ENCODE results near the gene MYNN.

MYNN gene

DNA sequence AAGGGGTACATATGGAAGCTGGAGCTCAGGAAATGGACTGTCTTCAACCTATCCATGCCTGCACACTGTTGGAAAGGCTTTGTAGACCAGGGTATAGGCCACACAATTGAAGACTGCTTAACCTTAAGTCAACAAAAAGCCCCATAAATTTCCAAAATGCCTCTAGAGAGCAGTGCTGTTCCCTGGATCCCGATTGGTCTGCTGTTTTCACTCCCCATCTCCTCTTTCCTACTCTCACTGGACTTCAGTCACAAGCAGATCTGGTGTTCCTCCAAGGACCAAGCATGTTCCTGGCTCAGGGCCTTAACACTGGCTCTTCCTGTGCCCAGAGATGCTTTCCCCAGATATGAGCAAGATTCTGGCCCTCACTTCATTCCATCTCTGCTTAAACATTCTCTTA lies 62.3 kb downstream of the MYNN start:
- DNase-seq (ENCODE audit: low read depth), result no peak

DNA sequence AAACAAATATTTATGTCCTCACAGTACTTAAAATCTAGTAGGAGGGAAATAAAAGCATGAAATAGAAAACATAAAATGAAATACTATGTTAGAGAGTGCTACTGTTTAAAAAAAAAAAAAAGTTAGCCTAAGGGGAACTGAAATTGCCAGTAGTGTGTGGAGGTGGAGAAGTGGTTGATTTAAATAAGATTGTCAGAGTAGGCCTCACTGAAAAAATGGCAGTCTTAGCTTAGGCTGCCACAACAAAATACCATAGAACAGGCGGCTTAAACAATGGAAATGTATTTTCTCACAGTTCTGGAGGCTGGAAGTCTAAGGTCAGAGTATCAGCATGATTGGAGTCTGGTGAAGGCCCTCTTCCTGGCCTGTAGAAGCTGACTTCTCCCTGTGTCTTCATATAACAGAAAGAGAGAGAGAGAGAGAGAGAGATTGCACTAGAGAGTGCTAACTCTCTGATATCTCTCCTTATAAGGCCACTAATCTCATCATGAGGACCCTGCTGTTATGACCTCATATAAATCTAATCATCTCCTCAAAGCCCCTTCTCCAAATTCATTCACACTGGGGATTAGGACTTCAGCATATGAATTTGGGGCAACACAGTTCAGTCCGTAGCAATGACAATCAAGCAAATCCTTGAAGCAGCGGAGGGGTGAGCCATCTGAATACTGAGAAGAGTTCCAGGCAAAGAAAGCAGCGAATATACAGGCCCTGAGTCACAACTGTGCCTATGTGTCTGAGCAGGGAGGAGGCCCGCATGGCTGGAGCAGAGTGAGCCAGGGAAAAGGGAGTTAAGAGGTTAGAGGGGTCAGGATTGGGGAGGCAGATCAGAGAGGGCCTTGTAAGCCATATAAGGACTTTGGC lies 63.1 kb downstream of the MYNN start:
- DNase-seq (ENCODE audit: low read depth), result no peak

DNA sequence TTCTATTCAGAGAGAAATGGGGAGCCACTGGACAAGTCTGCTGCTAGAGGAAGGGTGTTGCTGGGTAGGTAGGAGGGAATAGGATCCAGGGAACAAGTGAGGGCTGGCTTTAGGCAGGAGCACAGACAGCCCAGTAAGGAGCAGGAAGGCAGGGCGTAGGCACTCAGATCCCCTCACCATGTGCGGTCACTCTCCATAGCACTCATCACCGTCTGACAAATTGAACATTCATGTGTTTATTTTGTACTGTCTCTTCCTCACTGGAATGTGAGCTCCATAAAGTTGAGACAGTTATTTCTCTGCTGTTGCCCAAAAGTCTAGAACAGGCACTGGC lies 63.7 kb downstream of the MYNN start:
- no peak for DNase-seq (ENCODE audit: low read depth)

DNA sequence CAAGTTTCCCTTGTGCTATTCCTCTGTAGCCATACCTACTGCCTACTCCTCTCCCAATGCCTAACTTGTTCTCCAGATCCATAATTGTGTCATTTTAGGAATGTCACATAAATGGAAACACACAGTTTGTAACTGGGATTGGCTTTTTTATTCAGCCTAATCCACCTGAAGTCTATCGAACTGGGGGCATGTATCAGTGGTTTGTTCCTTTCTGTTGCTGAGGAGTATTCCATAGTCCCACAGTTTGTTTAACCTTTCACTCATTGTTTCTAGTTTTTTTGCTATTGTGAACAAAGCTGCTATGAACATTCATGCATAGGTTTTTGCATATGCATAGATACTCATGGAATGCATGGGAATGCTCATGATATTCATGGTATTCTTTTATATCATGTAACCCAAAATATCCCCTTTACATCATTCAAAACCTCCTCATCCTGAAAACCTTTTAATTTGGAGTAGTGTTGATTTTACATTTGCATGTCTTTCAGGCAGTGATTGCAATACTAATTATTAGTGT lies 65.4 kb downstream of the MYNN start:
- DNase-seq (ENCODE audit: low read depth), result no peak

Measured in HS-5 (cell line).